ENCODE results near the gene TGM1. TPM values are rescaled to one million over a fixed set of nuclear protein-coding genes. Genes with fewer than 3 reads are reported as not detected.

Gene TGM1
- total RNA-seq, 6 experiments from 2014 or later, result 0.97 to 2.9 (median 1.3) TPM

DNA sequence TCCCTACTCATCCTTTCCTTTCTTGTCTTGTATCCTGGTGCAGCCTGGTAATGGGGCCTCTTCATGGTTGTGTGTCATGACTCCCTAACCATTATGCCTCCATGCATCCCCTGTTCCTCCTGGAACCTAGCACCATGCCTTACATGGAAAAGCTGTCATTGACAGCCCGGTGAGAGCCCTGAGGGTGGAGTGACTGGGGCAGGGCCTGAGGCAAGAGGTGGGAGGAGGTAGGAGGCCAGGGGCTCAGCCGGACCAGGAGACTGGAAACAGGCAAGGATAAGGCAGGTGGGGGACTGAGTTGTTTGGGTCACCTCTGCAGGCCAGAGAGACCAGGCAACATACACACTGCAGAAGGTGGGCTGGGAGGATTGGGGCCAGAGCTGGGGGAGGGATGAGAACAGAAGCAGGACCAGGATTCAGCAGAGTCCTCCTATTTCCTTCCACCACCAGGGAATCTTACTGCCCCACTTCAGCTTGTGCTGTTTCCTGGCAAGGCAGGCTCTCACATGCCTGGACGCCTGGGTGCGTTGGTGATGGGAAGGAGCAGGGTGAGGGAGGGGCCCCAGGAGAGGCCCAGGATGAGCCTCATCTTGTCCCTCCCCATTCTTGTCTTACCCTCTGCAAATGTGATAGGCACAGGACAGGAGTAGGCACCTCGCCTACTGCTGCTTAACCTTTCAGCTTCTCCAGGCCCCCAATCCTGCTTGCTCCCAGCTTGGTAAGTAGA, 46.7 kb upstream of the TGM1 start, which contains the start of gene LTB4R2:
Gene LTB4R2, plus strand, starts transcription at position 603 of the 727 bp plus-strand sequence. CDS start 525 bp downstream, outside the sequence.
- H3K4me3 Mint-ChIP-seq, result no peak within 1 kb of the TSS; the same call in 1 of the 2 replicates
- H3K9me3 Mint-ChIP-seq, result no peaks in the 10 kb centered on the region
- H3K4me1 Mint-ChIP-seq (ENCODE audit: low read depth), result peaks cover 23% of the 10 kb centered on the region
- TF ChIP-seq, protein P1, sequence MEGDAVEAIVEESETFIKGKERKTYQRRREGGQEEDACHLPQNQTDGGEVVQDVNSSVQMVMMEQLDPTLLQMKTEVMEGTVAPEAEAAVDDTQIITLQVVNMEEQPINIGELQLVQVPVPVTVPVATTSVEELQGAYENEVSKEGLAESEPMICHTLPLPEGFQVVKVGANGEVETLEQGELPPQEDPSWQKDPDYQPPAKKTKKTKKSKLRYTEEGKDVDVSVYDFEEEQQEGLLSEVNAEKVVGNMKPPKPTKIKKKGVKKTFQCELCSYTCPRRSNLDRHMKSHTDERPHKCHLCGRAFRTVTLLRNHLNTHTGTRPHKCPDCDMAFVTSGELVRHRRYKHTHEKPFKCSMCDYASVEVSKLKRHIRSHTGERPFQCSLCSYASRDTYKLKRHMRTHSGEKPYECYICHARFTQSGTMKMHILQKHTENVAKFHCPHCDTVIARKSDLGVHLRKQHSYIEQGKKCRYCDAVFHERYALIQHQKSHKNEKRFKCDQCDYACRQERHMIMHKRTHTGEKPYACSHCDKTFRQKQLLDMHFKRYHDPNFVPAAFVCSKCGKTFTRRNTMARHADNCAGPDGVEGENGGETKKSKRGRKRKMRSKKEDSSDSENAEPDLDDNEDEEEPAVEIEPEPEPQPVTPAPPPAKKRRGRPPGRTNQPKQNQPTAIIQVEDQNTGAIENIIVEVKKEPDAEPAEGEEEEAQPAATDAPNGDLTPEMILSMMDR (IDR thresholded peaks at IDR 0.05), result no peak
- peaks cover 20% of the 10 kb centered on the region for H3K36me3 Mint-ChIP-seq (ENCODE audit: low read depth)
- peaks cover 4% of the 10 kb centered on the region for H3K27me3 Mint-ChIP-seq (ENCODE audit: insufficient read depth)
- DNase-seq, result no peak
- 0 out of 2 replicates have a peak within 1 kb of the TSS, but pooled peaks have one; percentile 43 for H3K27ac Mint-ChIP-seq

- TF ChIP-seq, protein P1 (IDR thresholded peaks at IDR 0.05), result peak; percentile 45; the same call in 1 of the 2 replicates
- H3K4me3 Mint-ChIP-seq, result no peak overlapping the region
- H3K36me3 Mint-ChIP-seq (ENCODE audit: low read depth), result peaks cover 29% of the 10 kb centered on the region
- no peak overlapping the region for H3K27ac Mint-ChIP-seq
- H3K27me3 Mint-ChIP-seq (ENCODE audit: insufficient read depth), result peaks cover 3% of the 10 kb centered on the region; the same call in 1 of the 2 replicates
- H3K9me3 Mint-ChIP-seq, result no peaks in the 10 kb centered on the region
- peaks cover 23% of the 10 kb centered on the region for H3K4me1 Mint-ChIP-seq (ENCODE audit: low read depth)
- no peak for DNase-seq
Measured at GRCh38 chr14:24308342-24309124, 45.6 kb upstream of the TGM1 start.

- peak; percentile 47 for DNase-seq
- Mint-ChIP-seq H3K36me3 (ENCODE audit: low read depth) (peaks cover 29% of the 10 kb centered on the region), H3K27ac (no peak within 1 kb of the TSS; the same call in 1 of the 2 replicates), H3K4me1 (ENCODE audit: low read depth) (peaks cover 23% of the 10 kb centered on the region), H3K27me3 (ENCODE audit: insufficient read depth) (peaks cover 3% of the 10 kb centered on the region; the same call in 1 of the 2 replicates), H3K4me3 (no peak within 1 kb of the TSS), H3K9me3 (no peaks in the 10 kb centered on the region)
- TF ChIP-seq, protein P1 (IDR thresholded peaks at IDR 0.05), result peak; percentile 95
Measured at GRCh38 chr14:24307575-24308341, 44.8 kb upstream of the TGM1 start, which contains the start of gene CIDEB. Gene CIDEB, minus strand, starts transcription at chr14:24307977. Its CDS starts 119 bp downstream, at chr14:24307858.

DNA sequence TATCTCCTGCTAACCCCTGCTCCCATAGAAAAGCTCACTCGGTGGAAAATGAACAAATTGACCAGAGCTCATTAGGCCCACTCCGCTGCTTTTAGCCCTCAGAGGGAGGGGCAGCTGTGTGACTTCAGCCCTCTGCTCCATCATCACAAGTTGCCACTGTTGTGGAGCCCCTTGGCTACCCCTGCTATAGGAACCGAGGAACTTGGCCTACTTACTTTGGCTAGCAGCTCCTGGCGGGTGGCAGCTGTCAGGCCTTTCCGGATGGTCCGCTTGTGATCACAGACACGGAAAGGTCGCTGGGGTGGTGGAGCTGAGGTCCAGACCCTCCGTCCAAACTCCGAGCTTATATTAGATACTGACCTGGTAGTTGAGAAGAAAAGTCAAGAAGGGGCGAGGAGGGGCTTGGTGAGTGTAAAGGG, 44.2 kb upstream of the TGM1 start:
- no peak for DNase-seq
- Mint-ChIP-seq H3K9me3 (no peaks in the 10 kb centered on the region), H3K4me3 (no peak overlapping the region), H3K36me3 (ENCODE audit: low read depth) (peaks cover 29% of the 10 kb centered on the region), H3K4me1 (ENCODE audit: low read depth) (peaks cover 23% of the 10 kb centered on the region), H3K27ac (no peak overlapping the region; the same call in 1 of the 2 replicates), H3K27me3 (ENCODE audit: insufficient read depth) (peaks cover 3% of the 10 kb centered on the region; the same call in 1 of the 2 replicates)
- TF ChIP-seq, protein P1 (IDR thresholded peaks at IDR 0.05), result no peak

DNA sequence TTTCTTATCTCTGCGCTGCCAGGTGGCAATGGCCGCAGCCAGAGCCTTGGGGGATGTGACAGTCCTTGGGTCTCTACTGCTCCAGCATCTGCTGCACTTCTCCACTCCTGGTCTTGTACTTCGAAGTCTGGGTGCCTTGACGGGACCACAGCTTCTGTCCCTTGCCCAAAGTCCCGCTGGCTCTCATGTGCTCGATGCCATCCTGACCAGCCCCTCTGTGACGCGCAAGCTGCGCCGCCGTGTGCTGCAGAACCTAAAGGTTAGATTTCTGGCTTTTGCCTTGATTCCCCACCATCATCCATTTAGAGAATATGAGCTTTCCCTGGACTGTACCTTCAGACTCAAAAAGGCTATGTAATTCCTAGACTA, 41.0 kb upstream of the TGM1 start:
- Mint-ChIP-seq H3K9me3 (no peaks in the 10 kb centered on the region), H3K36me3 (ENCODE audit: low read depth) (peaks cover 38% of the 10 kb centered on the region), H3K4me3 (no peak overlapping the region)

More for the DNA sequence above, 41.0 kb upstream of the TGM1 start:
- H3K4me1 Mint-ChIP-seq (ENCODE audit: low read depth), result peaks cover 27% of the 10 kb centered on the region
- peaks cover 1% of the 10 kb centered on the region; the same call in 1 of the 2 replicates for H3K27me3 Mint-ChIP-seq (ENCODE audit: insufficient read depth)
- DNase-seq, result no peak
- TF ChIP-seq, protein P1 (IDR thresholded peaks at IDR 0.05), result no peak
- H3K27ac Mint-ChIP-seq, result no peak overlapping the region

Data from HFFc6 (cell line).